ENCODE data around the gene TRIM58. TPM values are rescaled to one million over a fixed set of nuclear protein-coding genes. Genes with fewer than 3 reads are reported as not detected.

TRIM58 gene
- total and polyA plus RNA-seq, 9 of the 15 experiments (the other 6 are each of a cell fraction or from before 2014, with no cell fraction given) = 3.8 to 19.1 (median 7.2) TPM

- TF ChIP-seq ZBTB7A (IDR thresholded peaks at IDR 0.05; ENCODE audit: borderline replicate concordance, control insufficient read depth, low read depth, low read length) (no peak), KDM5B (IDR thresholded peaks at IDR 0.05; ENCODE audit: insufficient replicate concordance, low read depth, low read length) (no peak), MCM5 (IDR thresholded peaks at IDR 0.05; ENCODE audit: low read depth) (no peak), NCOA6 (IDR thresholded peaks at IDR 0.05) (0 out of 2 replicates have a peak, but pooled peaks have one; percentile 1), ZNF347 (CRISPR knock-in tag; IDR thresholded peaks at IDR 0.05; ENCODE audit: low read depth) (no peak), NKRF (IDR thresholded peaks at IDR 0.05; ENCODE audit: borderline replicate concordance) (peak; percentile 17; the same call in 1 of the 2 replicates), SNIP1 (IDR thresholded peaks at IDR 0.05; ENCODE audit: low read depth) (no peak), CCNT2 (IDR thresholded peaks at IDR 0.05; ENCODE audit: borderline replicate concordance, extremely low read depth, insufficient read length, low read depth, low read length) (no peak), CBFA2T3 (IDR thresholded peaks at IDR 0.05) (no peak), YY1 (IDR thresholded peaks at IDR 0.05; ENCODE audit: borderline replicate concordance in 1 of 3, control insufficient read depth in 1 of 3, extremely low read depth in 1 of 3, insufficient read depth in 3 of 3, insufficient read length in 1 of 3, insufficient replicate concordance in 2 of 3, low read depth in 1 of 3, low read length in 2 of 3) (peak in 1 of 3 experiments; percentile 41), ZNF79 (CRISPR knock-in tag; IDR thresholded peaks at IDR 0.05; ENCODE audit: low read depth) (0 out of 2 replicates have a peak, but pooled peaks have one; percentile 27), TBL1XR1 (IDR thresholded peaks at IDR 0.05; ENCODE audit: low read length in 2 of 2) (no peak), KLF1 (tag; IDR thresholded peaks at IDR 0.05) (no peak), SNAPC5 (CRISPR knock-in tag; IDR thresholded peaks at IDR 0.05) (no peak), RBM15 (IDR thresholded peaks at IDR 0.05; ENCODE audit: insufficient read depth, low read length) (no peak), KAT7 (CRISPR knock-in tag; IDR thresholded peaks at IDR 0.05; ENCODE audit: borderline replicate concordance) (0 out of 2 replicates have a peak, but pooled peaks have one; percentile 65), HDAC3 (IDR thresholded peaks at IDR 0.05; ENCODE audit: borderline replicate concordance, partially characterized antibody) (no peak), CTBP1 (IDR thresholded peaks at IDR 0.05; ENCODE audit: borderline replicate concordance) (no peak), RREB1 (CRISPR knock-in tag; IDR thresholded peaks at IDR 0.05) (no peak)
These were observed 1.1 kb downstream of the TRIM58 start (continued) for GRCh38 chr1:247857985-247858619.
